Retina (tissue), 1 donor: ENCODE data around the gene FGF6.
A peak's percentile ranks its signal among the peaks of the same experiment; 100 is the strongest.
"Not testable (repeated sequence)": the region's sequence is repeated elsewhere in the genome, so short reads cannot be mapped to it uniquely, and the experiment has no call there.

Source experiments
- DNase-seq: peaks from one replicate; pipeline ENCODE4 v3.0.0-alpha.2; 2016

Gene FGF6

GRCh38 chr12:4417455-4417854 is 28.2 kb downstream of the FGF6 start:
- DNase-seq = peak; percentile 39

- DNase-seq = no peak
Observed at GRCh38 chr12:4416276-4416675, 29.3 kb downstream of the FGF6 start.

GRCh38 chr12:4412465-4412864 is 33.1 kb downstream of the FGF6 start:
- DNase-seq = no peak

- DNase-seq = no peak
Observed at GRCh38 chr12:4412056-4412455, 33.6 kb downstream of the FGF6 start.

- DNase-seq = no peak
Observed at GRCh38 chr12:4407136-4407535, 38.5 kb downstream of the FGF6 start.

GRCh38 chr12:4404877-4405637 is 40.6 kb downstream of the FGF6 start:
- DNase-seq = not testable (repeated sequence)

GRCh38 chr12:4402996-4403395 is 42.6 kb downstream of the FGF6 start:
- no peak for DNase-seq

- no peak for DNase-seq
Observed at GRCh38 chr12:4401117-4401516, 44.5 kb downstream of the FGF6 start.

- no peak for DNase-seq
Observed at GRCh38 chr12:4395818-4396217, 49.8 kb downstream of the FGF6 start.

GRCh38 chr12:4393211-4393610 is 52.4 kb downstream of the FGF6 start:
- no peak for DNase-seq

- no peak for DNase-seq
Observed at GRCh38 chr12:4392223-4392742, 53.3 kb downstream of the FGF6 start.

- DNase-seq = no peak
Observed at GRCh38 chr12:4388662-4389061, 57.0 kb downstream of the FGF6 start.

- DNase-seq = no peak
Observed at GRCh38 chr12:4388032-4388431, 57.6 kb downstream of the FGF6 start.

GRCh38 chr12:4387607-4388006 is 58.0 kb downstream of the FGF6 start:
- DNase-seq = no peak

- DNase-seq = no peak
Observed at GRCh38 chr12:4386801-4387200, 58.8 kb downstream of the FGF6 start.
